Measurements from ENCODE around the gene CRYGC.

DNA sequence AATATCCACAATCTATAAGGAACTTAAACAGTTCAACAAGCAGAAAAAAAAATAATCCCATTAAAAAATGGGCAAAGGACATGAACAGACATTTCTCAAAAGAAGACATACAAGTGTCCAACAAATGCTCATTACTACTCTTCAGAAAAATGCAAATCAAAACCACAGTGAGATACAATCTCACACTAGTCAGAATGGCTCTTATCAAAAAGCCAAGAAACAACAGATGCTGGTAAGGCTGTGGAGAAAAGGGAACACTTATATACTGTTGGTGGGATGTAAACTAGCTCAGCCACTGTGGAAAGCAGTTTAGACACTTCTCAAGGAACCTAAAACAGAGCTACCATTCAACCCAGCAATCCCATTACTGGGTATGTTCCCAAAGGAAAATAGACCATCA, 23.5 kb upstream of the CRYGC start:
- TF ChIP-seq EZH2 (IDR thresholded peaks at IDR 0.05; ENCODE audit: low read depth): no peak
- TF ChIP-seq, protein P1, sequence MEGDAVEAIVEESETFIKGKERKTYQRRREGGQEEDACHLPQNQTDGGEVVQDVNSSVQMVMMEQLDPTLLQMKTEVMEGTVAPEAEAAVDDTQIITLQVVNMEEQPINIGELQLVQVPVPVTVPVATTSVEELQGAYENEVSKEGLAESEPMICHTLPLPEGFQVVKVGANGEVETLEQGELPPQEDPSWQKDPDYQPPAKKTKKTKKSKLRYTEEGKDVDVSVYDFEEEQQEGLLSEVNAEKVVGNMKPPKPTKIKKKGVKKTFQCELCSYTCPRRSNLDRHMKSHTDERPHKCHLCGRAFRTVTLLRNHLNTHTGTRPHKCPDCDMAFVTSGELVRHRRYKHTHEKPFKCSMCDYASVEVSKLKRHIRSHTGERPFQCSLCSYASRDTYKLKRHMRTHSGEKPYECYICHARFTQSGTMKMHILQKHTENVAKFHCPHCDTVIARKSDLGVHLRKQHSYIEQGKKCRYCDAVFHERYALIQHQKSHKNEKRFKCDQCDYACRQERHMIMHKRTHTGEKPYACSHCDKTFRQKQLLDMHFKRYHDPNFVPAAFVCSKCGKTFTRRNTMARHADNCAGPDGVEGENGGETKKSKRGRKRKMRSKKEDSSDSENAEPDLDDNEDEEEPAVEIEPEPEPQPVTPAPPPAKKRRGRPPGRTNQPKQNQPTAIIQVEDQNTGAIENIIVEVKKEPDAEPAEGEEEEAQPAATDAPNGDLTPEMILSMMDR (conservative IDR thresholded peaks at IDR 0.05): no peak

Data from PC-9 (cell line).